Psoas muscle (tissue), 8 donors: ENCODE data around the gene NOD1. TPM values are rescaled to one million over a fixed set of nuclear protein-coding genes. Genes with fewer than 3 reads are reported as not detected.

ENCODE experiments used
- ATAC-seq, 4 donors: fragments of 200-7000 bp; cut with Tn5 transposase; one replicate each; pipeline ENCODE4 v1.9.1; 2020; ENCODE audit warnings: moderate library complexity in 3 of 4, mild to moderate bottlenecking in 2 of 4
- DNase-seq, 2 donors: peaks; one replicate each; pipeline ENCODE4 v3.0.0-alpha.2; 2020
- H3K27ac ChIP-seq: fragments of 200-600 bp; one replicate; pipeline ENCODE4 v1.8.0; 2022
- H3K27me3 ChIP-seq, 3 donors: fragments of 200-600 bp in 1 of 3; one replicate each; pipeline versions ENCODE4 v1.6.1 to v1.8.0; 2013 to 2022; ENCODE audit warnings: low read length in 2 of 3, mild to moderate bottlenecking in 2 of 3, moderate library complexity in 1 of 3; ENCODE audit not compliant: insufficient read depth in 3 of 3
- H3K36me3 ChIP-seq, 2 donors: fragments of 200-600 bp in 1 of 2; one replicate each; pipeline versions ENCODE4 v1.6.1 to v1.8.0; 2013 to 2022; ENCODE audit warnings: low read depth in 1 of 2, mild to moderate bottlenecking in 1 of 2, moderate library complexity in 1 of 2; ENCODE audit not compliant: insufficient read depth in 1 of 2
- H3K4me1 ChIP-seq: fragments of 200-600 bp; one replicate; pipeline ENCODE4 v1.8.0; 2022
- H3K4me3 ChIP-seq: fragments of 200-600 bp; one replicate; pipeline ENCODE4 v1.8.0; 2022; ENCODE audit warnings: mild to moderate bottlenecking
- H3K9me3 ChIP-seq: fragments of 200-600 bp; one replicate; pipeline ENCODE4 v1.8.0; 2022
- CTCF ChIP-seq: fragments of 200-600 bp; IDR thresholded peaks from one replicate; pipeline ENCODE4 v1.8.0; 2022; ENCODE audit warnings: antibody characterized with exemption
- WGBS, 3 donors: extraction: QIAGEN DNeasy Blood & Tissue Kit; methylation state at CpG; one replicate each; pipeline versions ENCODE4 v1.1.6 to v1.1.7; 2013; 5-methylcytosine and 5-hydroxymethylcytosine counted together
- intact Hi-C, 2 donors: fragments of 100-400 bp; cut with DNase I; formaldehyde crosslinking; loops; one replicate each; pipeline versions ENCODE4 v1.11.0 to v1.14.2; 2022
- polyA plus RNA-seq, 3 donors: library from polyadenylated mRNA; stranded (reverse); fragments of 200-250 nt; gene quantifications; one replicate each; pipeline ENCODE4 v1.2.3, GENCODE V29; 2013
- total RNA-seq, 4 donors: library from RNA; stranded (reverse); fragmentation: NEBNext Ultra II Directional in 2 of 4; extraction: Animal tissue kit (Norgen Biotek cat#: 25700) in 2 of 4; gene quantifications; one replicate each; pipeline versions ENCODE4 v1.2.1 to v1.2.4, GENCODE V29; 2021 to 2023
- donor health status: healthy with polysubstance abuse.
- donor health status: DM: no; HTN: no; CAD: no; lungs with moderate emphysema.
- donor health status: Bipolar disorder and iron deficiency.
- donor health status: healthy.
- donor health status: DM: yes; HTN: yes; CAD: no.
- donor health status: DM: no; HTN: no; CAD: no.
- donor health status: DM: no; HTN: no; CAD: no.
- donor health status: DM: yes; HTN: yes; CAD: no.

NOD1 gene
- total and polyA plus RNA-seq, 7 donors = 1.7 to 4.1 (median 2.6) TPM

GRCh38 chr7:30405179-30405578 is 73.4 kb downstream of the NOD1 start:
- Histone ChIP-seq H3K4me1 (peaks cover 15% of the 10 kb centered on the region), H3K9me3 (no peaks in the 10 kb centered on the region), H3K27ac (no peak overlapping the region), H3K27me3 (no peaks in the 10 kb centered on the region), H3K36me3 (no peaks in the 10 kb centered on the region), H3K4me3 (no peak overlapping the region)
- WGBS, 3 donors = 91 to 97% (median 96%) methylated on average over 2 of the region's 2 CpGs
- TF ChIP-seq CTCF = no peak
- no peak for DNase-seq
- intact Hi-C loops = no loop called here
- no peak for ATAC-seq

GRCh38 chr7:30403477-30403876 is 75.1 kb downstream of the NOD1 start:
- no peaks in the 10 kb centered on the region for H3K27me3 ChIP-seq
- TF ChIP-seq CTCF = no peak
- intact Hi-C loops = no loop called here
- no peak overlapping the region for H3K27ac ChIP-seq
- H3K9me3 ChIP-seq = no peaks in the 10 kb centered on the region
- peaks cover 15% of the 10 kb centered on the region for H3K4me1 ChIP-seq
- no peak overlapping the region for H3K4me3 ChIP-seq
- ATAC-seq (no peak), DNase-seq (no peak)
- H3K36me3 ChIP-seq = no peaks in the 10 kb centered on the region
- 71 to 92% (median 76%) methylated on average over 3 of the region's 3 CpGs for WGBS, 3 donors

- ATAC-seq = no peak
- Histone ChIP-seq H3K27ac (no peak overlapping the region), H3K36me3 (no peaks in the 10 kb centered on the region), H3K4me1 (no peaks in the 10 kb centered on the region), H3K27me3 (no peaks in the 10 kb centered on the region), H3K9me3 (no peaks in the 10 kb centered on the region), H3K4me3 (no peak overlapping the region)
- no peak for DNase-seq
- intact Hi-C loops = no loop called here
- WGBS, 3 donors = 77 to 84% (median 79%) methylated on average over 7 of the region's 7 CpGs
- no peak for TF ChIP-seq CTCF
Observed at GRCh38 chr7:30396389-30396788, 82.2 kb downstream of the NOD1 start.

GRCh38 chr7:30395676-30396075 is 82.9 kb downstream of the NOD1 start:
- Histone ChIP-seq H3K4me3 (no peak overlapping the region), H3K27ac (no peak overlapping the region), H3K27me3 (no peaks in the 10 kb centered on the region), H3K4me1 (no peaks in the 10 kb centered on the region), H3K9me3 (no peaks in the 10 kb centered on the region), H3K36me3 (no peaks in the 10 kb centered on the region)
- intact Hi-C loops = no loop called here
- no peak for TF ChIP-seq CTCF
- ATAC-seq (no peak), DNase-seq (no peak)
- 94 to 98% (median 96%) methylated on average over 4 of the region's 4 CpGs for WGBS, 3 donors

- DNase-seq (no peak), ATAC-seq (no peak)
- WGBS, 3 donors = 97 to 99% (median 98%) methylated on average over 6 of the region's 6 CpGs
- TF ChIP-seq CTCF = no peak
- H3K27ac ChIP-seq = no peak overlapping the region
- H3K4me3 ChIP-seq = no peak overlapping the region
- no peaks in the 10 kb centered on the region for H3K4me1 ChIP-seq
- intact Hi-C loops = no loop called here
- H3K36me3 ChIP-seq = no peaks in the 10 kb centered on the region
- H3K27me3 ChIP-seq = no peaks in the 10 kb centered on the region
- no peaks in the 10 kb centered on the region for H3K9me3 ChIP-seq
Observed at GRCh38 chr7:30391806-30392205, 86.8 kb downstream of the NOD1 start.
